H1 (cell line): ENCODE data around the gene ZNF615.

Experiments used
- CBX8 ChIP-seq: fragments of 300-800, 300-1000 bp; sonication (generic); IDR thresholded peaks from 2 replicates; pipeline ENCODE4 v1.7.1; 2016; ENCODE audit warnings: low read depth, low read length, borderline replicate concordance
- RAD21 ChIP-seq, 2 experiments: IDR thresholded peaks in 1 of 2; conservative IDR thresholded peaks in 1 of 2; 2 replicates each; pipeline ENCODE4 v1.6.1; 2011; ENCODE audit warnings: low read depth in 2 of 2, low read length in 2 of 2, improper control_type of control experiment in 1 of 2, inconsistent platforms in 1 of 2, mild to moderate bottlenecking in 1 of 2, moderate library complexity in 1 of 2
- TF ChIP-seq, protein P1 (sequence below), 3 experiments: IDR thresholded peaks; 1 replicate in 2 of 3; 2 replicates in 1 of 3; pipeline versions ENCODE4 v1.5.1 to v1.6.1; 2011; ENCODE audit warnings: low read length in 3 of 3, mild to moderate bottlenecking in 3 of 3, inconsistent platforms in 2 of 3, low read depth in 1 of 3, moderate library complexity in 1 of 3; ENCODE audit not compliant: insufficient read depth in 1 of 3; ENCODE audit errors: control extremely low read depth in 1 of 3

DNA sequence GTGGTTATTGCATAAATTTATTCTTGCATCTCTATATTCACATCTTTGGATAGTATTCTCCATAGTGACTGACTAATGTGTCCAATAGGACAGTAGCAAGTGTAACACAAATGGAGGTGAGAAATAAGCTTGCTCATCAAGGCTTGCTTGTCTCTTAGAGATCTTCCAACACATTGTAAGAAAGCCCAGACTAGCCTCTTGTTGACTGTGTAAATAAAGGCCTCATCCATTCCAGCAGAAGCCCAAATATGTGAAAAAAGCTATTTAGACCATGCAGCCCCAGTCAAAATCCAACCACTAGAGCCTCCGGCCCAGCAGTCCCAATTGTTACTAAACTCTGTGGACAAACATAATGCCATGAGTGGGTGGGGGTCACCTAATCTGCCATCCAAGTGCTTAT is 2.7 kb upstream of the ZNF615 start:
- TF ChIP-seq, protein P1, sequence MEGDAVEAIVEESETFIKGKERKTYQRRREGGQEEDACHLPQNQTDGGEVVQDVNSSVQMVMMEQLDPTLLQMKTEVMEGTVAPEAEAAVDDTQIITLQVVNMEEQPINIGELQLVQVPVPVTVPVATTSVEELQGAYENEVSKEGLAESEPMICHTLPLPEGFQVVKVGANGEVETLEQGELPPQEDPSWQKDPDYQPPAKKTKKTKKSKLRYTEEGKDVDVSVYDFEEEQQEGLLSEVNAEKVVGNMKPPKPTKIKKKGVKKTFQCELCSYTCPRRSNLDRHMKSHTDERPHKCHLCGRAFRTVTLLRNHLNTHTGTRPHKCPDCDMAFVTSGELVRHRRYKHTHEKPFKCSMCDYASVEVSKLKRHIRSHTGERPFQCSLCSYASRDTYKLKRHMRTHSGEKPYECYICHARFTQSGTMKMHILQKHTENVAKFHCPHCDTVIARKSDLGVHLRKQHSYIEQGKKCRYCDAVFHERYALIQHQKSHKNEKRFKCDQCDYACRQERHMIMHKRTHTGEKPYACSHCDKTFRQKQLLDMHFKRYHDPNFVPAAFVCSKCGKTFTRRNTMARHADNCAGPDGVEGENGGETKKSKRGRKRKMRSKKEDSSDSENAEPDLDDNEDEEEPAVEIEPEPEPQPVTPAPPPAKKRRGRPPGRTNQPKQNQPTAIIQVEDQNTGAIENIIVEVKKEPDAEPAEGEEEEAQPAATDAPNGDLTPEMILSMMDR (IDR thresholded peaks at IDR 0.05; ENCODE audit: control extremely low read depth in 1 of 3, insufficient read depth in 1 of 3, low read depth in 1 of 3, low read length in 3 of 3), result no peak
- TF ChIP-seq CBX8, result no peak
- TF ChIP-seq RAD21 (IDR thresholded peaks at IDR 0.05 in 1 of 2, conservative IDR thresholded peaks at IDR 0.05 in 1 of 2; ENCODE audit: low read depth in 2 of 2, low read length in 2 of 2), result no peak
